Epithelial cell of esophagus (primary cell): Measurements from ENCODE around the gene LTBP3.

Experiments
- DNase-seq: peaks from one replicate; pipeline ENCODE4 v3.0.0; 2010; ENCODE audit warnings: low read depth
- H3K4me3 ChIP-seq: 2 replicates; pipeline ENCODE4 v1.5.1; 2011; ENCODE audit warnings: mild to moderate bottlenecking, low read length, control low read depth
- CTCF ChIP-seq: IDR thresholded peaks from 2 replicates; pipeline ENCODE4 v1.5.1; 2011; ENCODE audit warnings: low read depth, mild to moderate bottlenecking, low read length, control low read depth, inconsistent platforms; ENCODE audit not compliant: insufficient read depth; ENCODE audit errors: missing control alignments

Gene LTBP3

GRCh38 chr11:65596520-65596919, 38.4 kb upstream of the LTBP3 start:
- no peak for DNase-seq
- no peak for TF ChIP-seq CTCF
- H3K4me3 ChIP-seq, result no peak overlapping the region

GRCh38 chr11:65595543-65596281, 37.6 kb upstream of the LTBP3 start, which contains the start of gene KCNK7:
Gene KCNK7, minus strand, starts transcription at chr11:65595800. Its CDS starts 28 bp downstream, at chr11:65595772.
- H3K4me3 ChIP-seq, result no peak within 1 kb of the TSS

GRCh38 chr11:65595131-65595530, 37.0 kb upstream of the LTBP3 start:
- no peak for TF ChIP-seq CTCF
- H3K4me3 ChIP-seq, result no peak overlapping the region
- no peak for DNase-seq

More at GRCh38 chr11:65595543-65596281, 37.6 kb upstream of the LTBP3 start, which contains the start of gene KCNK7:
- TF ChIP-seq CTCF, result no peak
- no peak for DNase-seq

GRCh38 chr11:65593518-65594414, 35.6 kb upstream of the LTBP3 start:
- H3K4me3 ChIP-seq, result no peak overlapping the region
- DNase-seq, result no peak
- TF ChIP-seq CTCF, result peak; percentile 63

- peak; percentile 87 for DNase-seq
- H3K4me3 ChIP-seq, result peak overlapping the region; percentile 4
- no peak for TF ChIP-seq CTCF
Observed at GRCh38 chr11:65592858-65593517, 34.8 kb upstream of the LTBP3 start.

- peak; percentile 66 for DNase-seq
- peak overlapping the region; percentile 4 for H3K4me3 ChIP-seq
- no peak for TF ChIP-seq CTCF
Observed at GRCh38 chr11:65591939-65592857, 34.0 kb upstream of the LTBP3 start.
